Neural crest cell (in vitro differentiated cells): ENCODE data around the gene RNF212. TPM values are rescaled to one million over a fixed set of nuclear protein-coding genes. Genes with fewer than 3 reads are reported as not detected.
A peak's percentile ranks its signal among the peaks of the same experiment; 100 is the strongest.
"Not testable (repeated sequence)": the region's sequence is repeated elsewhere in the genome, so short reads cannot be mapped to it uniquely, and the experiment has no call there.

ENCODE experiments used
- DNase-seq: peaks from one replicate; pipeline ENCODE4 v3.0.0; 2021; ENCODE audit warnings: low read depth, mixed read lengths, low spot score
- H3K27ac Mint-ChIP-seq: one replicate; pipeline ENCODE4 v1.8.0; 2021; ENCODE audit warnings: mild to moderate bottlenecking, mixed read lengths; ENCODE audit not compliant: unreplicated experiment
- H3K27me3 Mint-ChIP-seq: 2 replicates; pipeline ENCODE4 v1.8.0; 2021; ENCODE audit warnings: low read depth, mild to moderate bottlenecking, mixed read lengths
- H3K36me3 Mint-ChIP-seq: 2 replicates; pipeline ENCODE4 v1.8.0; 2021; ENCODE audit warnings: low read depth, mild to moderate bottlenecking, mixed read lengths
- H3K4me1 Mint-ChIP-seq: 2 replicates; pipeline ENCODE4 v1.8.0; 2021; ENCODE audit warnings: mixed read lengths
- H3K4me3 Mint-ChIP-seq: one replicate; pipeline ENCODE4 v1.8.0; 2021; ENCODE audit warnings: mild to moderate bottlenecking, mixed read lengths
- H3K9me3 Mint-ChIP-seq: 2 replicates; pipeline ENCODE4 v1.8.0; 2021; ENCODE audit warnings: mixed read lengths
- total RNA-seq: library from RNA; stranded (reverse); gene quantifications from 2 replicates; pipeline ENCODE4 v1.2.1, GENCODE V29; 2021
- TF ChIP-seq, protein P1 (sequence below): fragments of 200-600 bp; sonication (generic); conservative IDR thresholded peaks from 2 replicates; pipeline ENCODE4 v1.5.0; 2021; ENCODE audit warnings: antibody characterized with exemption, mild to moderate bottlenecking

The RNF212 gene
- total RNA-seq, 1 donor from 2014 or later, result 2.7 TPM

DNA sequence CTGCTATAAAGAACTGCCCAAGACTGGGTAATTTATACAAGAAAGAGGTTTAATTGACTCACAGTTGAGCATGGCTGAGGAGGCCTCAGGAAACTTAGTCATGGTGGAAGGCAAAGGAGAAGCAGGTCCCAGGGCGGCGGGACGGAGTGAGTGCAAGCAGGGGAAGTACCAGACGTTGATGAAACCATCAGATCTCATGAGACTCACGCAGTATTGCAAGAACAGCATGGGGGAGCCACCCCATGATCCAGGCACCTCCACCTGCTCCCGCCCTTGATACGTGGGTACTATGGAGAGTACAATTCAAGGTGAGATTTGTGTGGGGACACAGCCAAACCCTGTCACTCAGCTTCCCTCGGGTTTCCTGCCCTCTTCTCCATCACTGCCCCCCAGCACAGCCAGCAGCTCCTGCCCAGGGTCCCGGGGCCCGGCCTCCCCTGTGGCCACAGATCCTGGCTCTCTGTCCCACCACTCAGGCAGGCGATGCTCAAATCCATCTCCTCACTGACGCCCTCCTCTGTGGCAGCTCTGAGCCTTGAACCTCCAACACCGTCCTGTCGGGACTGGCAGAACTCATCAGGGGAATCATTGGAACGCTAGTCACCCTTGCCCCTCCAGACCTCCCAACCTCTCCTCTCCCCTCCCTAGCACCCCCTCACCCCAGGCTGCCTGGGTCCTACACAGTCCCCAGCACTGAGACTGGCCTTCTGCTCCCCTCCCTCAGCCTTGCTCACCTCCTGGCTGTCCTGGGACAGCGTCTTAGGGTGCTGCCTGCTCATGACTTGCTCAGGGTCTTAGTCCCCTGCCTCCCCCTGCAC lies 64.4 kb downstream of the RNF212 start:
- DNase-seq, result no peak
- no peaks in the 10 kb centered on the region for H3K4me1 Mint-ChIP-seq
- peaks cover 32% of the 10 kb centered on the region for H3K27me3 Mint-ChIP-seq
- H3K27ac Mint-ChIP-seq, result peak overlapping the region; percentile 75
- no peaks in the 10 kb centered on the region for H3K9me3 Mint-ChIP-seq
- no peaks in the 10 kb centered on the region for H3K36me3 Mint-ChIP-seq
- no peak overlapping the region for H3K4me3 Mint-ChIP-seq
- TF ChIP-seq, protein P1, sequence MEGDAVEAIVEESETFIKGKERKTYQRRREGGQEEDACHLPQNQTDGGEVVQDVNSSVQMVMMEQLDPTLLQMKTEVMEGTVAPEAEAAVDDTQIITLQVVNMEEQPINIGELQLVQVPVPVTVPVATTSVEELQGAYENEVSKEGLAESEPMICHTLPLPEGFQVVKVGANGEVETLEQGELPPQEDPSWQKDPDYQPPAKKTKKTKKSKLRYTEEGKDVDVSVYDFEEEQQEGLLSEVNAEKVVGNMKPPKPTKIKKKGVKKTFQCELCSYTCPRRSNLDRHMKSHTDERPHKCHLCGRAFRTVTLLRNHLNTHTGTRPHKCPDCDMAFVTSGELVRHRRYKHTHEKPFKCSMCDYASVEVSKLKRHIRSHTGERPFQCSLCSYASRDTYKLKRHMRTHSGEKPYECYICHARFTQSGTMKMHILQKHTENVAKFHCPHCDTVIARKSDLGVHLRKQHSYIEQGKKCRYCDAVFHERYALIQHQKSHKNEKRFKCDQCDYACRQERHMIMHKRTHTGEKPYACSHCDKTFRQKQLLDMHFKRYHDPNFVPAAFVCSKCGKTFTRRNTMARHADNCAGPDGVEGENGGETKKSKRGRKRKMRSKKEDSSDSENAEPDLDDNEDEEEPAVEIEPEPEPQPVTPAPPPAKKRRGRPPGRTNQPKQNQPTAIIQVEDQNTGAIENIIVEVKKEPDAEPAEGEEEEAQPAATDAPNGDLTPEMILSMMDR, result no peak

DNA sequence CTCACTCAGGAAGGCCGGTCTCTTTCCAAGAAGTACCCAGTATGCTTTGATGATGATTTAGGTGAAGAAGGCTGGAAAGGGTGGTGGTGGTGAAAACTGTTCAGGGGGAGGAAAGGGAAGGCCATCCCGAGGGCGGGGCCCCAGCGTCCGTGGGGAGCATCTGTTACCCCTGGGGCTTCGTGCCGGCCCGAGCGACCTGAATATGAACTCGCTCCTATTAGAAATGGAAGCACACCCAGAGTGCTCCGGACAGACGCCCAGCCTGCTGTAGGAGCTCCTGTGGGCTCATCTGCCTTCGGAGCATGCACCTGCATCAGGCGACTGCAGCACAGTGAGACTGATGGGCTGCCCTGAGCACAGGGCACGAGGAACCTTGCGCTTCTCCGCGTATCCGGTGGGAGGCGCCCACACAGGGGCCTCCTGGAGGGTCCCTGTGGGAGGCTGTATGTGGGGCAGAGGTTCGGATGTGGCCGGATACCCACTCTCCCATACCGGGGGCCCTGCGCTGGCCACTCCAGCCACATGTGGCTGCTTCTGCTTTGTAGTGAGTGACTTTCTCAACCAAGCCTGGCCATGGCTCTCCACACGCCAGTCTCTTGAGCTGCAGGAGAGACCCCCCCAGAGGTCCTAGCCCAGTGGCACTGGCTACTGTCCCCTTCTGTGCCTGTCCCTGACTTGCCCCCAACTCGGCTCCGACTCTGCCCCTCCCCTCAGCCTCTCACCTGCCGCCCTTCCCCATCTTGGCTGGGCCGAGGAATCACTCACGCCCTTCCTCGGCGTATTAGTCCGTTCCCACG lies 65.2 kb downstream of the RNF212 start:
- no peak overlapping the region for H3K4me3 Mint-ChIP-seq
- TF ChIP-seq, protein P1, result no peak
- no peaks in the 10 kb centered on the region for H3K36me3 Mint-ChIP-seq
- H3K4me1 Mint-ChIP-seq, result peaks cover 4% of the 10 kb centered on the region
- H3K27me3 Mint-ChIP-seq, result peaks cover 24% of the 10 kb centered on the region
- no peak for DNase-seq
- no peaks in the 10 kb centered on the region for H3K9me3 Mint-ChIP-seq
- no peak overlapping the region for H3K27ac Mint-ChIP-seq

DNA sequence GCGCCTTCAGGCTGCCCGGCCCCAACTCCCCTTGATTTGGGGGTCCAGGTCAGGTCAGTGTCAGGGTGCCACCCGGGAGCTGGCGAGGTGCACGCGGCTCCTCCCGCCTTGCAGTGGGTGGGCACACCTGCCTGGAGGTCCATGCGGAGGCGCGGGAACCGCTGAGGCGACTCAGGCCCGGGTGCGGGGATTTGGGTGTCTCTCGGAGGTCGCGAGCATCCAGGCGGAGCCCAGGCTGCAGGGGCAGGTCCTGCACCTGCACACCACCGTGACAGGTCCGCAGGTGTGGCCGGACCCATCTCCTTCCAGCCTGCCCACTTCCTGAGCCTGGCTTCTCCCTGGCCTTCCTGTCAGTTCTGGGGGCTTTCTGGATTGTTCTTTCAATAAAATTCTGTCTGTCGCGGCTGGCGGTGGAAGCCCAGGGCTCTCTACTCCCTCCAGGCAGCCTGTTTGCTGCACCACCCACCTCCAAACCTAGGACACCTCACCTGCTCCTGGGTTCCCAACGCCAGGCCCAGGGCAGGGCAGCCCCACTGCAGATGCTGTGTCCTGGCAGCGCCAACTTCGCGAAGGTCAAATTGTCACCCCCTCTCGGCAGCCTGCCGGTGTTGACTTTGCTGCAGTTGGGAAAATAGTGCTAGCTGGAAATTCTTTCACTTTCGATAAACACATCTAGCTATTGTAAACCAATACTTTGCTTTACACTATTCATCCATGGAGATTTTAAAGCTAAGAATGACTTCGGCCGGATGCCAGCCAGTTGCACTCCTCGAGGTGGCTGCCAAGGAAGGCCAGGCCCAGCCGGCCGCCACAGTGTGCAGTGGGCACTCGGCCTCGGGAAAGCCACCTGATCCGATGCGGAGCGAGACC lies 66.0 kb downstream of the RNF212 start:
- Mint-ChIP-seq H3K27me3 (peaks cover 15% of the 10 kb centered on the region), H3K4me3 (no peak overlapping the region), H3K4me1 (peaks cover 6% of the 10 kb centered on the region), H3K36me3 (no peaks in the 10 kb centered on the region), H3K27ac (no peak overlapping the region), H3K9me3 (no peaks in the 10 kb centered on the region)
- no peak for DNase-seq
- TF ChIP-seq, protein P1, result no peak

DNA sequence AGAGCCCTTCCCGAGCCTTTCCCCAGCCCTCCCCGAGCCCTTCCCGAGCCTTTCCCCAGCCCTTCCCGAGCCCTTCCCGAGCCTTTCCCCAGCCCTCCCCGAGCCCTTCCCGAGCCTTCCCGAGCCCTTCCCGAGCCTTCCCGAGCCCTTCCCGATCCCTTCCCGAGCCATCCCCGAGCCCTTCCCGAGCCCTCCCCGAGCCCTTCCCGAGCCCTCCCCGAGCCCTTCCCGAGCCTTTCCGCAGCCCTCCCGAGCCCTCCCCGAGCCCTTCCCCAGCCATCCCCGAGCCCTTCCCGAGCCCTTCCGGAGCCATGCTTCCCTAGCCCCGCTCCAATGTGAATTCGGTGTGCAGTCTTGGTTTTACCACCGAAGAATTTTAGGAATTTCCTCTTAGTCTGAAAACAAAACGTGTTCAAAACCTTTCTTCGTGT lies 66.8 kb downstream of the RNF212 start:
- not testable (repeated sequence) for H3K27me3 Mint-ChIP-seq, H3K9me3 Mint-ChIP-seq, DNase-seq, H3K27ac Mint-ChIP-seq, H3K4me3 Mint-ChIP-seq, H3K36me3 Mint-ChIP-seq, H3K4me1 Mint-ChIP-seq

DNA sequence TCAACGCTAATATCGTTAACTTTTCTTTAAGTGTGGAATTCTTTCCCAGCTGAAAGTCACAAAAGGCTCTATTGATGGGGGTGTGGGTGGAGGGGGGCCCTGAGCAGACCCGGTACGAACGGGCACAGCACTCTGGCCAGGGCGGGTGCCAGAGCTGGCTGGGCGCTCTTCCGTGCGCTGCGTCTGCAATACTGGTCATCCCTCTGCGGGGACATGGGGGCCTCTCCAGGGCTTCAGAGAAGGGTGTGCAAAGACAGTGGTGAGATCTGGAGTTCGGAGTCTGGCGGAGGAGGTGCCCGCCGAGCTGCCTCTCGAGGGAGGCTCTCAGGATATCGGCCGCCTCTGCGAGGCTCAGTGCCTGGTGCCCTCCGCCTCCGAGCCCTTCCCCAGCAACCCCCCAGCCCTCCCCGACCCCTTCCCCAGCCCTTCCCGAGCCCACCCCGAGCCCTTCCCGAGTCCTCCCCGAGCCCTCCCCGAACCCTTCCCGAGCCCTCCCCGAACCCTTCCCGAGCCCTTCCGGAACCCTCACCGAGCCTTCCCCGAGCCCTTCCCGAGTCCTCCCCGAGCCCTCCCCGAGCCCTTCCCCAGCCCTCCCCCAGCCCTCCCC lies 67.7 kb downstream of the RNF212 start:
- H3K27ac Mint-ChIP-seq, result no peak overlapping the region
- peaks cover 2% of the 10 kb centered on the region for H3K27me3 Mint-ChIP-seq

More for the DNA sequence above, 67.7 kb downstream of the RNF212 start:
- Mint-ChIP-seq H3K4me3 (no peak overlapping the region), H3K36me3 (no peaks in the 10 kb centered on the region), H3K9me3 (no peaks in the 10 kb centered on the region), H3K4me1 (peaks cover 12% of the 10 kb centered on the region)
- TF ChIP-seq, protein P1, result no peak
- no peak for DNase-seq
